ENCODE data around the gene GTPBP6. TPM values are rescaled to one million over a fixed set of nuclear protein-coding genes. Genes with fewer than 3 reads are reported as not detected.

GTPBP6 gene
- total and polyA plus RNA-seq, 4 donors = 11.8 to 79.1 (median 59.6) TPM

DNA sequence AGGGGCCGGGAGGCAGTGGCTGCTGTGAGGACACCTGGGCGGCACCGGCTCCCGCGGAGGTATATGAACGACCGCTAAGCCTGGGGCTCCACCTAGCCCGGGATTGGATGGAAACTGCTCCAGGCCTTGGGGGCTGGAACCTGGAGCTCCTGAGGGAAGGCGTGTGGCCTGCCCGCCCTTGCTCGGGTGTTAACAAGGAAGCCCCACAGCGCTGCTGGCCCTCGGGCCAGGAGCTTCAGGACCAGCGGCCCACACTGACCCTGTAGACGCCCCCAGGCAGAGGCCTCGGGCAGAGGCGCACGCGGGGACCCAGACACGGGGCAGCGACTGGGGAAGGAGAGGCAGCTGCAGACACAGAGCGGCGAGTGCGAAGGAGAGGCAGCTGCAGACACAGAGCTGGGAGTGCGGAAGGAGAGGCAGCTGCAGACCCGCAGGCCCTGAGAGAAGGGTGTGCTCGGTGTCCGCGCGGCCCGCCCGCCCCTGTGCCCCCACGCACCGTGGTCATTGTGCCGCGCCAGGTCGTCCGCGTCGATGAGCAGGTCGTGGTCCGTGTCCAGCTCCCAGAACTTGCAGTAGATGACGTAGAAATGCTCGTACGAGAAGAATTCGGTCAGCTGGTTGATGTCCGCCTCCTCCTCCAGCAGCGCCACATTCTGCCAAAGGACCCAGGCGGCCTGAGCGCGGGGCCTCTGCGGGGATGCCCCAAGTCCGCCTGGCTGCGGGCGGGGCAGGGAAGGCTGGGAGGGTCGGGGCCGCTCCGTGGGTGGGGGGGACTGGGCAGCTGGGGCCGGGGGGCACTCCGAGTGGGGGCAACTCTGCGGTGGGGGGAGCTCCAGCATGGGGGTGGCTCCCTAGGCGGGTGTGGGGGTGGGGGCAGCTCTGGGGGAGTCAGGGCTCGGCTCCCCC lies 26.7 kb upstream of the GTPBP6 start:
- DNase-seq (no peak), ATAC-seq (ENCODE audit: insufficient read depth, low FRiP score) (no peak)
- no peak overlapping the region for H3K9ac ChIP-seq (ENCODE audit: insufficient read depth in 1 of 2, low read length in 2 of 2)
- H3K4me3 ChIP-seq = no peak overlapping the region
- 96% methylated on average over 62 to 63 of the region's 63 CpGs for WGBS, 2 donors
- TF ChIP-seq, protein P1, sequence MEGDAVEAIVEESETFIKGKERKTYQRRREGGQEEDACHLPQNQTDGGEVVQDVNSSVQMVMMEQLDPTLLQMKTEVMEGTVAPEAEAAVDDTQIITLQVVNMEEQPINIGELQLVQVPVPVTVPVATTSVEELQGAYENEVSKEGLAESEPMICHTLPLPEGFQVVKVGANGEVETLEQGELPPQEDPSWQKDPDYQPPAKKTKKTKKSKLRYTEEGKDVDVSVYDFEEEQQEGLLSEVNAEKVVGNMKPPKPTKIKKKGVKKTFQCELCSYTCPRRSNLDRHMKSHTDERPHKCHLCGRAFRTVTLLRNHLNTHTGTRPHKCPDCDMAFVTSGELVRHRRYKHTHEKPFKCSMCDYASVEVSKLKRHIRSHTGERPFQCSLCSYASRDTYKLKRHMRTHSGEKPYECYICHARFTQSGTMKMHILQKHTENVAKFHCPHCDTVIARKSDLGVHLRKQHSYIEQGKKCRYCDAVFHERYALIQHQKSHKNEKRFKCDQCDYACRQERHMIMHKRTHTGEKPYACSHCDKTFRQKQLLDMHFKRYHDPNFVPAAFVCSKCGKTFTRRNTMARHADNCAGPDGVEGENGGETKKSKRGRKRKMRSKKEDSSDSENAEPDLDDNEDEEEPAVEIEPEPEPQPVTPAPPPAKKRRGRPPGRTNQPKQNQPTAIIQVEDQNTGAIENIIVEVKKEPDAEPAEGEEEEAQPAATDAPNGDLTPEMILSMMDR (IDR thresholded peaks at IDR 0.05; ENCODE audit: control extremely low read depth, extremely low read depth) = no peak
- peaks cover 0 to 2% (median 0%) of the 10 kb centered on the region in 4 donors for H3K9me3 ChIP-seq (ENCODE audit: control insufficient read depth in 4 of 4, insufficient read depth in 3 of 4, low read length in 3 of 4)
- peaks cover 4 to 20% (median 10%) of the 10 kb centered on the region in 4 donors for H3K36me3 ChIP-seq (ENCODE audit: control insufficient read depth in 4 of 4, insufficient read depth in 4 of 4, low read length in 4 of 4)
- H3K27me3 ChIP-seq (ENCODE audit: control insufficient read depth in 3 of 3, insufficient read depth in 3 of 3, low read length in 2 of 3) = no peaks in the 10 kb centered on the region
- H3K4me1 ChIP-seq (ENCODE audit: control insufficient read depth in 5 of 5, insufficient read depth in 5 of 5, low read length in 5 of 5) = no peaks in the 10 kb centered on the region
- no peak overlapping the region for H3K27ac ChIP-seq (ENCODE audit: low read depth in 1 of 2, low read length in 1 of 2)

DNA sequence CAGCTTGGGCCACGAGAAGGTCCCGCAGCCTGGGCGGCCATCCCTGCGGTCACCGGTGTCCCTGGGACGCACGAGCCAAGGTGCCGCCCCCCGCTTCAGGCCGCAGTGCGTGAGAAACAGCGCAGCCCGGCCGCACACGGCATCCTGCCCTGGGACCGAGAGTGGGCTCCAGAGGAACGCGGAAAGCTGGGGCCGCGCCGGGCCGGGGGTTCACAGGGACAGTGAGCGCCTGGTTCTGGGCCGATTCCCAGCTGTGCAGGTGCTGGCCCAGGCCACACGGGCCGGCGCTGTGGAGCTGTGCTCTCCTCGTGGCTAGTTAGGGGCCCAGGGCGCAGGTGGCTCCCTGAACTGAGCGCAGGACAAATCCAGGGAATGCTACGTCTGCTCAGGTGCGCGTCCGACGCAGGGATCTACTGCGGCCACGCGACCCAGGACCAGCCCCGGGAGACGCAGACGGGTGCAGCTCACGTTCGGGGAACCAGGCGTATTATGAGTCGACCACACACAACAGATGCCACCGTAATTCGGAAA lies 25.8 kb upstream of the GTPBP6 start:
- no peak for DNase-seq
- WGBS, 2 donors = 97 to 99% methylated on average over 47 of the region's 47 CpGs

DNA sequence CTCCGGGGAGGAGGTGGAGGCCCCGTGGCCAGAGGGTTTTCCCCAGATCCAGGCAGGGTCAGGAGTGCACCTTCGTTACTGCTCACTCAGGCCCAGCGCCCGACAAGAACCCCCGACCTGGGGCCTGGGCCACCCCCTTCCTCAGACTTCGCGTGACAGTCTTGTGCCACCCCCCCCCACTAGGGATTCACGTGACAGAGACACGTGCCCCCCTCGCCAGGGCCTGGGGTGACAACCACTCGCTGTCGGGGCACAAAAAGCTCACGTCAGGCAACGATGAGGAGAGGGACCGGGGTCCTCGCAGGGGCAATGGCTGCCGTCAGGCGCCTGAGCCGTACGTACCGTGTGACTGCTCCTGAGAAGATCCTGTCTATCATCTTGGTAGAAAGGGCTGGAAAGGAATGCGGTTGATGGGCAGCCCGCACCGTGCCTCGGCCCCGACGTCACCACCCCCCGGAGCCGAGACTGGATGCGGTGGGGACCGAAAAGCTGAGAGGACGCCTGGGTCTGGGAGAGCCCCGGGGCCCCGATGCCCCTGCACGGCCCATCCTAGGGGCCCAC lies 23.0 kb upstream of the GTPBP6 start:
- DNase-seq (no peak), ATAC-seq (ENCODE audit: insufficient read depth, low FRiP score) (no peak)
- WGBS, 2 donors = 96 to 97% methylated on average over 36 of the region's 36 CpGs
- Histone ChIP-seq H3K9me3 (ENCODE audit: control insufficient read depth in 4 of 4, insufficient read depth in 3 of 4, low read length in 3 of 4) (peaks cover 0 to 5% (median 0%) of the 10 kb centered on the region in 4 donors), H3K36me3 (ENCODE audit: control insufficient read depth in 4 of 4, insufficient read depth in 4 of 4, low read length in 4 of 4) (peaks cover 4 to 34% (median 15%) of the 10 kb centered on the region in 4 donors), H3K27me3 (ENCODE audit: control insufficient read depth in 3 of 3, insufficient read depth in 3 of 3, low read length in 2 of 3) (no peaks in the 10 kb centered on the region), H3K4me3 (no peak overlapping the region), H3K9ac (ENCODE audit: insufficient read depth in 1 of 2, low read length in 2 of 2) (no peak overlapping the region), H3K27ac (ENCODE audit: low read depth in 1 of 2, low read length in 1 of 2) (no peak overlapping the region), H3K4me1 (ENCODE audit: control insufficient read depth in 5 of 5, insufficient read depth in 5 of 5, low read length in 5 of 5) (no peaks in the 10 kb centered on the region)
- TF ChIP-seq, protein P1 (IDR thresholded peaks at IDR 0.05; ENCODE audit: control extremely low read depth, extremely low read depth) = no peak

More for the DNA sequence above, 25.8 kb upstream of the GTPBP6 start:
- H3K9ac ChIP-seq (ENCODE audit: insufficient read depth in 1 of 2, low read length in 2 of 2) = no peak overlapping the region
- H3K27me3 ChIP-seq (ENCODE audit: control insufficient read depth in 3 of 3, insufficient read depth in 3 of 3, low read length in 2 of 3) = no peaks in the 10 kb centered on the region
- H3K4me1 ChIP-seq (ENCODE audit: control insufficient read depth in 5 of 5, insufficient read depth in 5 of 5, low read length in 5 of 5) = no peaks in the 10 kb centered on the region
- H3K27ac ChIP-seq (ENCODE audit: low read depth in 1 of 2, low read length in 1 of 2) = no peak overlapping the region
- H3K36me3 ChIP-seq (ENCODE audit: control insufficient read depth in 4 of 4, insufficient read depth in 4 of 4, low read length in 4 of 4) = peaks cover 4 to 20% (median 10%) of the 10 kb centered on the region in 4 donors
- no peak overlapping the region for H3K4me3 ChIP-seq
- ATAC-seq (ENCODE audit: insufficient read depth, low FRiP score) = no peak
- H3K9me3 ChIP-seq (ENCODE audit: control insufficient read depth in 4 of 4, insufficient read depth in 3 of 4, low read length in 3 of 4) = peaks cover 0 to 2% (median 0%) of the 10 kb centered on the region in 4 donors
- TF ChIP-seq, protein P1 (IDR thresholded peaks at IDR 0.05; ENCODE audit: control extremely low read depth, extremely low read depth) = no peak

All from lung (tissue), 12 donors.